K562 (cell line): ENCODE results near the gene ZNF775. TPM values are rescaled to one million over a fixed set of nuclear protein-coding genes. Genes with fewer than 3 reads are reported as not detected.

Experiments used
- BCLAF1 ChIP-seq, 2 experiments: fragments of 450-650 bp in 1 of 2; IDR thresholded peaks; 2 replicates each; pipeline ENCODE4 v1.6.1; 2011 to 2017; ENCODE audit warnings: low read depth in 2 of 2, antibody characterized with exemption in 1 of 2, borderline replicate concordance in 1 of 2, low read length in 1 of 2, mild to moderate bottlenecking in 1 of 2, mixed read lengths in 1 of 2; ENCODE audit not compliant: control insufficient read depth in 1 of 2
- CHD4 ChIP-seq: fragments of 200-600 bp; sonication (generic); IDR thresholded peaks from 3 replicates; pipeline ENCODE4 v1.6.1; 2012; ENCODE audit warnings: low read depth, mild to moderate bottlenecking, mixed read lengths, low read length, inconsistent platforms; ENCODE audit not compliant: insufficient read depth, insufficient replicate concordance, poor library complexity, severe bottlenecking
- DNMT1 ChIP-seq: fragments of 450-650 bp; IDR thresholded peaks from 2 replicates; pipeline ENCODE4 v1.6.1; 2016; ENCODE audit warnings: antibody characterized with exemption, mild to moderate bottlenecking
- KDM5B ChIP-seq: fragments of 200-600 bp; sonication (generic); IDR thresholded peaks from 2 replicates; pipeline ENCODE4 v1.6.1; 2012; ENCODE audit warnings: low read depth, mild to moderate bottlenecking, moderate library complexity, low read length, control low read depth, inconsistent platforms; ENCODE audit not compliant: insufficient replicate concordance
- NCOA1 ChIP-seq: fragments of 450-650 bp; IDR thresholded peaks from 2 replicates; pipeline ENCODE4 v1.6.1; 2016; ENCODE audit warnings: low read depth
- NCOA6 ChIP-seq: fragments of 450-650 bp; IDR thresholded peaks from 2 replicates; pipeline ENCODE4 v1.6.1; 2017; ENCODE audit warnings: mild to moderate bottlenecking
- PML ChIP-seq: IDR thresholded peaks from 2 replicates; pipeline ENCODE4 v1.6.1; 2012; ENCODE audit warnings: low read length, inconsistent platforms
- RBBP5 ChIP-seq: fragments of 200-600 bp; sonication (generic); IDR thresholded peaks from 2 replicates; pipeline ENCODE4 v1.6.1; 2012; ENCODE audit warnings: borderline replicate concordance, mild to moderate bottlenecking, low read length, control low read depth, inconsistent platforms; ENCODE audit not compliant: insufficient read depth, poor library complexity, severe bottlenecking
- SIN3A ChIP-seq, 2 experiments: fragments of 150-350 bp in 1 of 2; IDR thresholded peaks; 2 replicates each; pipeline ENCODE4 v1.6.1; 2011 to 2016; ENCODE audit warnings: borderline replicate concordance in 2 of 2, low read depth in 2 of 2, low read length in 2 of 2, mild to moderate bottlenecking in 2 of 2, moderate library complexity in 2 of 2; ENCODE audit not compliant: control insufficient read depth in 1 of 2
- SREBF2 ChIP-seq: sonication (generic); formaldehyde crosslinking; IDR thresholded peaks from 2 replicates; pipeline ENCODE4 v1.4.0; 2020; ENCODE audit warnings: mild to moderate bottlenecking, missing genetic modification reagents
- TARDBP ChIP-seq: fragments of 450-650 bp; IDR thresholded peaks from 2 replicates; pipeline ENCODE4 v1.6.1; 2016
- ZBTB2 ChIP-seq: fragments of 450-650 bp; IDR thresholded peaks from 2 replicates; pipeline ENCODE4 v1.6.1; 2016; ENCODE audit warnings: antibody characterized with exemption
- ZMIZ1 ChIP-seq, 2 experiments: fragments of 150-350 bp in 1 of 2; IDR thresholded peaks; 2 replicates each; pipeline ENCODE4 v1.6.1; 2012 to 2016; ENCODE audit warnings: low read depth in 2 of 2, low read length in 2 of 2, mild to moderate bottlenecking in 1 of 2, moderate library complexity in 1 of 2
- ZZZ3 ChIP-seq: fragments of 450-650 bp; IDR thresholded peaks from 2 replicates; pipeline ENCODE4 v1.6.1; 2016; ENCODE audit warnings: antibody characterized with exemption, mild to moderate bottlenecking, moderate library complexity
- polyA plus RNA-seq, 8 experiments: library from polyadenylated mRNA; depleted of rRNA in 4 of 8; stranded (reverse) in 5 of 8; unstranded in 3 of 8; fragments of >200 nt; fragmentation: Nextera tagmentation in 2 of 8; fragmentation: Illumina TruSeq in 1 of 8; extraction: Ambion mirVana in 2 of 8; extraction: Trizol in 1 of 8; gene quantifications; 2 replicates each; pipeline versions ENCODE4 v1.2.1 to v1.2.3, GENCODE V29; 2011 to 2014; ENCODE audit warnings: inconsistent platforms in 1 of 8, missing spikeins in 1 of 8
- total RNA-seq, 7 experiments: library from RNA; depleted of rRNA in 6 of 7; stranded (reverse); fragments of >200 nt in 6 of 7; fragmentation: Illumina TruSeq in 2 of 7; extraction: Trizol in 2 of 7; gene quantifications; 2 replicates each; pipeline versions ENCODE4 v1.2.1 to v1.2.3, GENCODE V29; 2011 to 2021; ENCODE audit warnings: low replicate concordance in 1 of 7
- TF ChIP-seq, protein P1 (sequence below): fragments of 450-650 bp; formaldehyde crosslinking; IDR thresholded peaks from 2 replicates; pipeline ENCODE4 v1.4.0; 2020; ENCODE audit warnings: mild to moderate bottlenecking, moderate library complexity

Gene ZNF775
- total and polyA plus RNA-seq, 9 of the 15 experiments (the other 6 are each of a cell fraction or from before 2014, with no cell fraction given) = 0.04 to 18.7 (median 4.9) TPM

DNA sequence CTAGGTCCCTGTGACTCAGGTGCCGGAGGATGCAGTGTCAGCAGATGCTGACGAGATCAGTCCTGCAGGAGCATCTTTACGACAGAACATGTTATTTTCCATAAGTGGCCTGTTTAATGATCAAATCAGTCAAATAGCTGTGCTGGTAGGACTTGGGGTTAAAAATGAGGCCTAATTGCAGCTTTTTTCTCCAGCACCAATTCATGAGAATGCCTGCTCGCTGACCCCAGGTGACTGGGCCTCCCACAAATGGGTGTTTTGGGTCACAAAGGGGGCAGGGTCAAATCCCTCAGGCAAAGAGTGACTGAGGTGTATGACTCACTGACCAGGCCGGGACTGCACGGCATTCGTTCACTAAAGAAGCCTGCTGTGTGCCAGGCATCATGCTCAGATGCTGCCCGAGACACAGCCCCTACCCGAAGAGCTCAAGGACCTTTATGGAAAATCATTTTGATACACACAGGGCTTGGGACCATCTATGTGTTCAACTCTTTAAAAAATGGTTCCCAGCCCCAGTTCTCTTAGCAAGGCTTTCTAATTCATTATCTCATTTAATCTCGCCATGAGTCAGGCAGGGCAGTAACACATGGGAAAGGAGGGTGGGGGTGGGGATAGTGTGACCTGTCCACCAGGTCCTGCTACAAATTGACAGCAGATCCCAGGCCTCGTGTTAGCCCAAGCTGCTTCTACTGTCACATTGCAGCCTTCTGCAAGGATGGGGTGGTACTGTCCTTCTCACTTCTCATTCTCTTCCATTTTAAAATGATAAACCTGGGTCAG lies 21.1 kb downstream of the ZNF775 start (continued):
- TF ChIP-seq ZBTB2 = no peak
- TF ChIP-seq RBBP5 = peak; percentile 56
- no peak for TF ChIP-seq ZZZ3
- TF ChIP-seq NCOA1 = 0 out of 2 replicates have a peak, but pooled peaks have one; percentile 10
- TF ChIP-seq SIN3A (IDR thresholded peaks at IDR 0.05; ENCODE audit: borderline replicate concordance in 2 of 2, control insufficient read depth in 1 of 2, low read depth in 2 of 2, low read length in 2 of 2) = peak in 1 of 2 experiments; percentile 77; a peak in 2 of 4 replicates
- TF ChIP-seq, protein P1, sequence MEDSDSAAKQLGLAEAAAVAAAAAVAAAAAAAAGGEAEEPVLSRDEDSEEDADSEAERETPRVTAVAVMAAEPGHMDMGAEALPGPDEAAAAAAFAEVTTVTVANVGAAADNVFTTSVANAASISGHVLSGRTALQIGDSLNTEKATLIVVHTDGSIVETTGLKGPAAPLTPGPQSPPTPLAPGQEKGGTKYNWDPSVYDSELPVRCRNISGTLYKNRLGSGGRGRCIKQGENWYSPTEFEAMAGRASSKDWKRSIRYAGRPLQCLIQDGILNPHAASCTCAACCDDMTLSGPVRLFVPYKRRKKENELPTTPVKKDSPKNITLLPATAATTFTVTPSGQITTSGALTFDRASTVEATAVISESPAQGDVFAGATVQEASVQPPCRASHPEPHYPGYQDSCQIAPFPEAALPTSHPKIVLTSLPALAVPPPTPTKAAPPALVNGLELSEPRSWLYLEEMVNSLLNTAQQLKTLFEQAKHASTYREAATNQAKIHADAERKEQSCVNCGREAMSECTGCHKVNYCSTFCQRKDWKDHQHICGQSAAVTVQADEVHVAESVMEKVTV (CRISPR knock-in tag) = no peak
- TF ChIP-seq CHD4 = no peak
- TF ChIP-seq KDM5B = peak; percentile 50
- no peak for TF ChIP-seq TARDBP
- TF ChIP-seq ZMIZ1 (IDR thresholded peaks at IDR 0.05; ENCODE audit: low read depth in 2 of 2, low read length in 2 of 2) = no peak
- no peak for TF ChIP-seq SREBF2 (CRISPR knock-in tag)
- no peak for TF ChIP-seq BCLAF1 (IDR thresholded peaks at IDR 0.05; ENCODE audit: borderline replicate concordance in 1 of 2, control insufficient read depth in 1 of 2, low read depth in 2 of 2, low read length in 1 of 2)
- no peak; the same call in 1 of the 2 replicates for TF ChIP-seq NCOA6
- no peak; the same call in 1 of the 2 replicates for TF ChIP-seq PML
- TF ChIP-seq DNMT1 = no peak
